ENCODE data around the gene AQP5.

Gene AQP5

DNA sequence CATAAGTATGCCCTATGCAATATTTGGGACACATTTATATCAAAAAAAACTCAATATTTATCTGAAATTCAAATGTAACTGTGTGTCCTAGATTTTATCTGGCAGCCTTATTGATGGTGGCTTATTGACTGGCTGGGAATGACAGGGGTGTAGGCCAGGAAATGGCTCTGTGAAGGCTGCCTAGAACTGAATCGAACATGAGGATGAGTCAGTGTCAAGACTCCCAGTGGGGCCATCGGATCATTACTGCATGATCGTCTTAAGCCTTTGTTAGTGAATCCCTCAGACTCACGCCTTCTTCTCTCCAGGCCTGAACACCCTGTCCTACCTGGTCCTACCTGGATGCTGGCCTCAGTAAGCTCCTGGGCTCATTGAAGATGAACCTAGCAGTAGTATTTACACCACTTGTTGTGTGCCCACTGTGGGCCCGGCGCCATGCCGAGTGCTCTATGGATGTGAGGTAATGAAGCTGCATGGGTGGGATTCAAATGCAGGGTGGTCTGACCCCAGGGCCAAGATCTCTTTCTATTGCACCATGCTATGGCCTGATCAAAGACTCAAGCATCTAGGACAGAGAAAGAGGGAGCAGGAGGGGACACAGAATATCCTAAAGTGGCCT, 36.9 kb upstream of the AQP5 start:
- no peak for DNase-seq
- peaks cover 1 to 19% of the 10 kb centered on the region in 2 donors for H3K27me3 Mint-ChIP-seq
- no peak overlapping the region for H3K4me3 Mint-ChIP-seq

DNA sequence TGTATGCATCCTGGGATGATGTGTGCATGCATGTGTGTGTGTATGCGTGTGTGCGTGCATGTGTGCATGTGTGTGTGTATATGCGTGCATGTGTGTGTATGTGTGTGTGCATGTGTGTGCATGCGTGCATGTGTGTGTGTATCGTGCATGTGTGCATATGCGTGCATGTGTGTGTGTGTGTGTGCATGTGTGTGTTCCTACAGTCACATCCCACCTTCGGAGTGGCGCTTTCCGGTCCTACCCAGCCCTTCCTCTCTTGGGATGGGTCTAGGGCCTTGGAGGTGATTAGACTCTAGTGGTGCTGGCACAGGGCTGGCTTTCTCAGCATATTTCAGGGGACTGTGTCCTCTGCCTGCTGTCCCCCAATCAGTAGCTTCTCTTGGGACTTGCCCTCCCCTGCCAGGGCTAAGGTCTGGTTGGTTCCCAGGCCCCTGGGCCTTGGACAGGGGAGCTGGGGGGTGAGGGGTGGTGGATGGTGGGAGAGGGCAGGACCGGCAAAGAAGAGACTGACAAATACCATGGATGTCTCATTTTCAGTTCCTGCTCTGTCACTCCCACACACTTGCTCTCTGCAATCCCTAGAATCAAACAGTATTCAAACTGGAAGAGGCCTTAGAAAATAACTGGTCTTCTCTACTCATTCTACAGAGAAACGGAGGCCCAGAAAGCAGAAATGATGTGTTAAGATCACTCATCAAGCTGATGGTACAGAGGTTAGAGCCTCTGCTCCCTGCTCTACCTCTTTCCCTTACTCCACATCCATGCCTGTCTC, 36.1 kb upstream of the AQP5 start:
- no peaks in the 10 kb centered on the region for H3K9me3 Mint-ChIP-seq
- H3K27me3 Mint-ChIP-seq: peaks cover 3 to 16% of the 10 kb centered on the region in 2 donors
- no peak overlapping the region for H3K27ac Mint-ChIP-seq
- ATAC-seq (replicated peaks): no peak
- DNase-seq: no peak
- H3K4me1 Mint-ChIP-seq: no peaks in the 10 kb centered on the region
- H3K4me3 Mint-ChIP-seq: no peak overlapping the region
- H3K36me3 Mint-ChIP-seq: no peaks in the 10 kb centered on the region

More for the DNA sequence above, 36.9 kb upstream of the AQP5 start:
- Mint-ChIP-seq H3K27ac (no peak overlapping the region), H3K9me3 (no peaks in the 10 kb centered on the region), H3K4me1 (no peaks in the 10 kb centered on the region), H3K36me3 (no peaks in the 10 kb centered on the region)
- ATAC-seq (replicated peaks): no peak

- no peak overlapping the region for H3K4me3 Mint-ChIP-seq
- no peaks in the 10 kb centered on the region for H3K9me3 Mint-ChIP-seq
- no peaks in the 10 kb centered on the region for H3K4me1 Mint-ChIP-seq
- no peak overlapping the region for H3K27ac Mint-ChIP-seq
- peaks cover 3 to 11% of the 10 kb centered on the region in 2 donors for H3K27me3 Mint-ChIP-seq
- no peaks in the 10 kb centered on the region for H3K36me3 Mint-ChIP-seq
- DNase-seq (no peak), ATAC-seq (replicated peaks) (no peak)
Observed at GRCh38 chr12:49928471-49928870, 33.2 kb upstream of the AQP5 start.

DNA sequence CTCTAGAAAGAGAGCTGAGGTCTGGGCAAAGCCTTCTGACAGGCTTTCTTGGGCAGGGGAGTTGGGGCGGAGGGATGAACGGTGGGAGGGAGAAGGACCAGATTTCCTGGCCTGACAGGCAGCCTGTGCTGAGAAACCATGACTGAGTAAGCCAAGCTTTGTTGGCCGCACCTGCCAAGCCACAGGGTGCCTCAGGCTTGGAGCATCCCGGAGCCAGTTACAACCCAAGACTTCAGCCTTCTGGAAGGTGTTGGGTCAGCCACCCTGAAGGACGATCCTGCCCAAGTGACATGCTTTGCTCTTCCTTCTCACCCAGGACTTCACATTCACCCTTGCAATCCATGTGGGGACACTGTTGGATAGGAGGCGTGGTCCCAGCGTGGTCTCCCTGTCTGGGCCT, 32.1 kb upstream of the AQP5 start:
- DNase-seq (no peak), ATAC-seq (replicated peaks) (no peak)
- peaks cover 6 to 15% of the 10 kb centered on the region in 2 donors for H3K27me3 Mint-ChIP-seq
- H3K4me3 Mint-ChIP-seq: no peak overlapping the region
- no peaks in the 10 kb centered on the region for H3K9me3 Mint-ChIP-seq
- no peak overlapping the region for H3K27ac Mint-ChIP-seq
- no peaks in the 10 kb centered on the region for H3K4me1 Mint-ChIP-seq
- no peaks in the 10 kb centered on the region for H3K36me3 Mint-ChIP-seq

GRCh38 chr12:49930515-49931288, 31.0 kb upstream of the AQP5 start:
- Mint-ChIP-seq H3K9me3 (no peaks in the 10 kb centered on the region), H3K27me3 (peaks cover 8 to 17% of the 10 kb centered on the region in 2 donors), H3K27ac (no peak overlapping the region), H3K4me3 (no peak overlapping the region), H3K4me1 (no peaks in the 10 kb centered on the region), H3K36me3 (no peaks in the 10 kb centered on the region)
- ATAC-seq (replicated peaks): no peak
- DNase-seq: no peak

GRCh38 chr12:49932023-49932422, 29.6 kb upstream of the AQP5 start:
- H3K4me3 Mint-ChIP-seq: no peak overlapping the region
- H3K4me1 Mint-ChIP-seq: no peaks in the 10 kb centered on the region
- ATAC-seq (replicated peaks): no peak
- no peak overlapping the region for H3K27ac Mint-ChIP-seq
- no peak for DNase-seq
- no peaks in the 10 kb centered on the region for H3K36me3 Mint-ChIP-seq
- peaks cover 8 to 17% of the 10 kb centered on the region in 2 donors for H3K27me3 Mint-ChIP-seq
- H3K9me3 Mint-ChIP-seq: no peaks in the 10 kb centered on the region

DNA sequence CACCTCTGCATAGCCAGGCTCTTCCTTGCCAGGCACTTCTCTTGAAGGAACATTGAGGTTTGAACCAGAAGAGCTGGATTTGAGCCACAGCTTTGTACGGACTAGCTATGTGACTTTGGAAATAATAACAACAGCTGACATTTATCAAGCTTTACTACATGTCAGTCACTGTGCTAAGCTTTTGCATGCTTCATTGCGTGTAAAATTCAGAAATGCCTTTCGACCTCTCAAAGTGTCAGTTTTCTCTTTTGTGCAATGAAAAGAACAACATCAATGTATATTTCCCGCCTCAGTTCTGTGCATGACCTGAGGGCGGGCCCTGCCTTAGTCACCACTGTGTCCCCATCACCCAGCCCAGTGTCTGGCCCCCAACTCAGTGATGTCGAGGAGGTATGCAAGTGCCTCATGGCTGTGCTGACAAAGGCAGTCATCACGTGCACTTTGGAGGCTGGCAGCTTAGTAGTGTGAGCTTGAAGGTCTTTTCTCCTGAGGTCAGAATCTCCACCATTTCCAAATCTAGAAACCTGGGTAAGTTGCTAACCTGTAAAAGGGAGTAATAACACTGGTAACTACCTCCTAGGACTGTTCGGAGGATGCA, 29.0 kb upstream of the AQP5 start:
- H3K9me3 Mint-ChIP-seq: no peaks in the 10 kb centered on the region
- ATAC-seq (replicated peaks): no peak
- no peak overlapping the region for H3K4me3 Mint-ChIP-seq
- peaks cover 8 to 17% of the 10 kb centered on the region in 2 donors for H3K27me3 Mint-ChIP-seq
- no peaks in the 10 kb centered on the region for H3K36me3 Mint-ChIP-seq
- DNase-seq: no peak
- no peak overlapping the region for H3K27ac Mint-ChIP-seq
- no peaks in the 10 kb centered on the region for H3K4me1 Mint-ChIP-seq

GRCh38 chr12:49933796-49934195, 27.9 kb upstream of the AQP5 start:
- Mint-ChIP-seq H3K9me3 (no peaks in the 10 kb centered on the region), H3K27ac (no peak overlapping the region), H3K4me3 (no peak overlapping the region), H3K27me3 (peaks cover 8 to 17% of the 10 kb centered on the region in 2 donors), H3K36me3 (no peaks in the 10 kb centered on the region), H3K4me1 (no peaks in the 10 kb centered on the region)
- DNase-seq: no peak
- ATAC-seq (replicated peaks): no peak

DNA sequence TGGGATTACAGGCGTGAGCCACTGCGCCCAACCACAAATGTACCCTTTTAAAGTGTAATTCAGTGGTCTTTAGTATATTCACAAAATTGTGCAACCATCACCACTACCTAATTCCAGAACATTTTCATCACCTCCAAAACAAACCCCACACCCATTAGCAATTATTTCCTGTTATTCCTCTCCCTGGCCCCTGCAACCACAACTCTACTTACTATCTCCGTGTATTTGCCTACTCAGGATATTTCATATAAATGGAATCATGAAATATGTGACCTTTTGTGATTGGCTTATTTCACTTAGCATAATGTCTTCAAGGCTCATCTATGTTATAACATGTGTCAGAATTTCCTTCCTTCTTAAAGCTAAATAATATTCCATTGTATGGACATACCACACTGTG, 27.2 kb upstream of the AQP5 start:
- ATAC-seq (replicated peaks) (no peak), DNase-seq (no peak)
- Mint-ChIP-seq H3K27me3 (peaks cover 8 to 12% of the 10 kb centered on the region in 2 donors), H3K4me3 (no peak overlapping the region), H3K27ac (no peak overlapping the region), H3K36me3 (no peaks in the 10 kb centered on the region), H3K9me3 (no peaks in the 10 kb centered on the region), H3K4me1 (no peaks in the 10 kb centered on the region)

GRCh38 chr12:49936925-49937324, 24.7 kb upstream of the AQP5 start:
- peaks cover 5 to 6% of the 10 kb centered on the region in 2 donors for H3K27me3 Mint-ChIP-seq
- no peaks in the 10 kb centered on the region for H3K9me3 Mint-ChIP-seq
- ATAC-seq (replicated peaks) (no peak), DNase-seq (no peak)
- H3K4me3 Mint-ChIP-seq: no peak overlapping the region
- no peak overlapping the region for H3K27ac Mint-ChIP-seq
- H3K36me3 Mint-ChIP-seq: no peaks in the 10 kb centered on the region
- no peaks in the 10 kb centered on the region for H3K4me1 Mint-ChIP-seq

- no peak for DNase-seq
- no peak overlapping the region for H3K4me3 Mint-ChIP-seq
- H3K27me3 Mint-ChIP-seq: peaks cover 6 to 8% of the 10 kb centered on the region in 2 donors
- H3K9me3 Mint-ChIP-seq: no peaks in the 10 kb centered on the region
- no peaks in the 10 kb centered on the region for H3K4me1 Mint-ChIP-seq
- ATAC-seq (replicated peaks): no peak
- no peak overlapping the region for H3K27ac Mint-ChIP-seq
- no peaks in the 10 kb centered on the region for H3K36me3 Mint-ChIP-seq
Observed at GRCh38 chr12:49937639-49938300, 23.9 kb upstream of the AQP5 start.

- ATAC-seq (replicated peaks): no peak
- DNase-seq: no peak
- H3K36me3 Mint-ChIP-seq: no peaks in the 10 kb centered on the region
- peaks cover 11 to 12% of the 10 kb centered on the region in 2 donors for H3K27me3 Mint-ChIP-seq
- no peak overlapping the region for H3K4me3 Mint-ChIP-seq
- H3K4me1 Mint-ChIP-seq: no peaks in the 10 kb centered on the region
- no peaks in the 10 kb centered on the region for H3K9me3 Mint-ChIP-seq
- no peak overlapping the region for H3K27ac Mint-ChIP-seq
Observed at GRCh38 chr12:49939307-49939706, 22.4 kb upstream of the AQP5 start.

GRCh38 chr12:49939707-49940106, 22.0 kb upstream of the AQP5 start:
- no peak overlapping the region for H3K27ac Mint-ChIP-seq

More at GRCh38 chr12:49939707-49940106, 22.0 kb upstream of the AQP5 start:
- ATAC-seq (replicated peaks) (no peak), DNase-seq (no peak)
- Mint-ChIP-seq H3K36me3 (no peaks in the 10 kb centered on the region), H3K27me3 (peaks cover 8% of the 10 kb centered on the region in 2 donors), H3K4me3 (no peak overlapping the region), H3K9me3 (no peaks in the 10 kb centered on the region), H3K4me1 (no peaks in the 10 kb centered on the region)

Measured in stimulated activated naive B cell treated with anti-CD40 and anti-IgM and Interleukin-4, amounts not matched to agents 10 μg/mL and 1 μg/mL and 100 μg/mL, for 72 hours (primary cell).